Cardiac atrium fibroblast (primary cell): ENCODE data around the gene GJB4. TPM values are rescaled to one million over a fixed set of nuclear protein-coding genes. Genes with fewer than 3 reads are reported as not detected.

ENCODE experiments used
- total RNA-seq: library from RNA; depleted of rRNA; stranded (reverse); fragments of >200 nt; gene quantifications from 2 replicates; pipeline ENCODE4 v1.2.3, GENCODE V29; 2015

The GJB4 gene
- not detected in 2 replicates for total RNA-seq

DNA sequence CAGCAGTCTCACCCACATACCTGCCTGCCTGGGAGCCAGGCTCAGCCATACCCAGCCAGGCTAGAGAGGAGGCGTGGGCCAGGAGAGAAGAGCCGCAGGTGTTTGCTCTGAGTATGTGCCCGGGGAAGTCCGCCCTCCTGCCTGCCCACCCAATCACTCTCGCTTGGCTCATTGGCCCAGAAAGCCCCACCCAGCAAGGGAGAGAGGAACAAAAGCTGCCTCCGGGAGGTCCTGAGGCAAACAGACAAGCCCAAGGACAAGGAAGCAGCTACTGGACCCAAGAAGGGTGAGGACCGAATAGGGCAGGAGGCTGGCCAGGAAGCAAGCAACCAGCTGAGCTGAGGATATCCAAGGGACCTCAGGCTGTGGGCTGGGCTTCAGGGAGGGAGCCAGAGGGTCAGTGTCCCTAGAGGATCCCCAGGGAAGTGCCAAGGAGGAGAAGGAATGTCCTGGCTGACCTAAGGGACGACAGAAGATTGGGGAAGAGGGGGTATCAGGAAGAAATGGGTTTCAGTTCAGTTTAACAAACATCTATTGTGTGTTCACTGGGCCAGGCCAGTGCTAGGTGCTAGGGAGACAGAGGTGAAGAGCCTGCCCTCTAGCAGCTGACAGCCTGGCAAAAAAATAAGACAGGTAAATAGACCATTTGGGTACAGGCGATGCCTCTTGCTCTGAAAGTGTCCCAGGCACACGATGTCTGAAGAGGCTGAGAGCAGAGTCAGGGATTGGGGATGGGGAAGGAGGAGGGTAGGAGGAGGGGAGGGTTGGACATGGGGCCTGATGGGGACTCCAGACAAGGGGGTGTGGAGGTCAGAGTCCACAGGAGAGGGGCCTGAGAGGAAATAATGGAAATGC is at the start of gene GJB4:
Gene GJB4, plus strand, starts transcription at position 238 of the 855 bp plus-strand sequence. CDS start 1,515 bp downstream, outside the sequence.

DNA sequence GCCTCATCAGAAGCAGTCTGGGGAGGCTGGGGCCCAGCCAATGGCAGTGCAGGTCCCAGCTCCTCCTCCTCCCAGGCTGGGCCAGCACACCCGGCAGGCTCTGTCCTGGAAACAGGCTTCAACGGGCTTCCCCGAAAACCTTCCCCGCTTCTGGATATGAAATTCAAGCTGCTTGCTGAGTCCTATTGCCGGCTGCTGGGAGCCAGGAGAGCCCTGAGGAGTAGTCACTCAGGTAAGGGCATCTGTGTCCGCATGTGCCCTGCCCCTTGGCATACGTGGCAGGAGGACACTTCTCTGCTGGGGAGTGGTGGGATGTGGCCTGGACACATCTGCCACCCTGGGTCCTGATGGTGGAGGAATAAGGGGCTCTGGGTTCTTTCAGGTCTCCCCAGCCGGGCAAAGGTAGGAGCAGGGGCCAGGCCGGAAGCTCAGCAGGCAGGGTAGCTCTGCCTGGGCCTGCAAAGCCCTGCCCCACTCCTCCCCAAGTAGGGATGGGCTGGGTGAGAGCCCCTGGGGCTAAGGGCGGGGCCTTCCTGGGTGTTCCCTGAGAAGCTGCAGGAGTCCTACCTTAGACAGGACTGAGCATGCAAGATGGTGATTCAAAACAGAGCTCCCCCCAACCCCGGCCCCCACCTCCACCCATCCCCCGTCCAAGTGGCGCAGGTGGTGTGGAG is 4.4 kb upstream of the GJB4 start, which contains the start of gene GJB5:
Gene GJB5, plus strand, starts transcription at position 84 of the 674 bp plus-strand sequence. CDS start 2,284 bp downstream, outside the sequence.

GRCh38 chr1:34781071-34781843 is 21.7 kb downstream of the GJB4 start, which contains the start of gene GJB3:
Gene GJB3 (plus strand): TSS chr1:34781214. CDS start chr1:34784763, 3,549 bp downstream.

GRCh38 chr1:34792868-34793727 is 33.6 kb downstream of the GJB4 start, which contains the start of gene GJA4:
Gene GJA4 (plus strand): TSS chr1:34792999. CDS start chr1:34794214, 1,215 bp downstream.

Other genes with a start within 250 kb of the GJB4 start
- gene GJB5, start 4.7 kb upstream of the GJB4 start, total RNA-seq: not detected in 2 replicates
- not detected in 2 replicates for gene GJB3, start 21.5 kb downstream of the GJB4 start, total RNA-seq
- 2.1 and 4.9 TPM in 2 replicates for gene GJA4, start 33.3 kb downstream of the GJB4 start, total RNA-seq
- 28.4 and 43.9 TPM in 2 replicates for gene SMIM12, start 100.0 kb downstream of the GJB4 start, total RNA-seq
- gene DLGAP3, start 169.9 kb downstream of the GJB4 start, total RNA-seq: 0.16 and 0.18 TPM in 2 replicates
- 53.1 and 68.6 TPM in 2 replicates for gene TMEM35B, start 225.6 kb downstream of the GJB4 start, total RNA-seq